ENCODE data around the gene L3HYPDH.
"Not testable (repeated sequence)": the region's sequence is repeated elsewhere in the genome, so short reads cannot be mapped to it uniquely, and the experiment has no call there.

L3HYPDH gene

GRCh38 chr14:59450716-59451115 is 33.5 kb downstream of the L3HYPDH start:
- DNase-seq (ENCODE audit: low spot score): no peak
- TF ChIP-seq, protein P1, sequence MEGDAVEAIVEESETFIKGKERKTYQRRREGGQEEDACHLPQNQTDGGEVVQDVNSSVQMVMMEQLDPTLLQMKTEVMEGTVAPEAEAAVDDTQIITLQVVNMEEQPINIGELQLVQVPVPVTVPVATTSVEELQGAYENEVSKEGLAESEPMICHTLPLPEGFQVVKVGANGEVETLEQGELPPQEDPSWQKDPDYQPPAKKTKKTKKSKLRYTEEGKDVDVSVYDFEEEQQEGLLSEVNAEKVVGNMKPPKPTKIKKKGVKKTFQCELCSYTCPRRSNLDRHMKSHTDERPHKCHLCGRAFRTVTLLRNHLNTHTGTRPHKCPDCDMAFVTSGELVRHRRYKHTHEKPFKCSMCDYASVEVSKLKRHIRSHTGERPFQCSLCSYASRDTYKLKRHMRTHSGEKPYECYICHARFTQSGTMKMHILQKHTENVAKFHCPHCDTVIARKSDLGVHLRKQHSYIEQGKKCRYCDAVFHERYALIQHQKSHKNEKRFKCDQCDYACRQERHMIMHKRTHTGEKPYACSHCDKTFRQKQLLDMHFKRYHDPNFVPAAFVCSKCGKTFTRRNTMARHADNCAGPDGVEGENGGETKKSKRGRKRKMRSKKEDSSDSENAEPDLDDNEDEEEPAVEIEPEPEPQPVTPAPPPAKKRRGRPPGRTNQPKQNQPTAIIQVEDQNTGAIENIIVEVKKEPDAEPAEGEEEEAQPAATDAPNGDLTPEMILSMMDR (IDR thresholded peaks at IDR 0.05; ENCODE audit: extremely low read depth, missing control alignments): no peak

DNA sequence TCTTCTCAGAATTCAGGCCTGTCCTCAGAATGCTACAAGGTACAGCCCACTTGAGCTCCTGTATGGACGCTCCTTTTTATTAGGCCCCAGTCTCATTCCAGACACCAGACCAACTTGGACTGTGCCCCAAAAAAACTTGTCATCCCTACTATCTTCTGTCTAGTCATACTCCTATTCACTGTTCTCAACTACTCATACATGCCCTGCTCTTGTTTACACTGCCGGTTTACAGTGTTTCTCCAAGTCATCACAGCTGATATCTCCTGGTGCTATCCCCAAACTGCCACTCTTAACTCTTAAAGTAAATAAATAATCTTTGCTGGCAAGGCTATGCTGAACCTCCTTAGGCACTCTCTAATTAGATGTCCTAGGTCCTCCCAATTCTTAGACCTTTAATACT is 35.5 kb downstream of the L3HYPDH start:
- DNase-seq (ENCODE audit: low spot score): not testable (repeated sequence)

DNA sequence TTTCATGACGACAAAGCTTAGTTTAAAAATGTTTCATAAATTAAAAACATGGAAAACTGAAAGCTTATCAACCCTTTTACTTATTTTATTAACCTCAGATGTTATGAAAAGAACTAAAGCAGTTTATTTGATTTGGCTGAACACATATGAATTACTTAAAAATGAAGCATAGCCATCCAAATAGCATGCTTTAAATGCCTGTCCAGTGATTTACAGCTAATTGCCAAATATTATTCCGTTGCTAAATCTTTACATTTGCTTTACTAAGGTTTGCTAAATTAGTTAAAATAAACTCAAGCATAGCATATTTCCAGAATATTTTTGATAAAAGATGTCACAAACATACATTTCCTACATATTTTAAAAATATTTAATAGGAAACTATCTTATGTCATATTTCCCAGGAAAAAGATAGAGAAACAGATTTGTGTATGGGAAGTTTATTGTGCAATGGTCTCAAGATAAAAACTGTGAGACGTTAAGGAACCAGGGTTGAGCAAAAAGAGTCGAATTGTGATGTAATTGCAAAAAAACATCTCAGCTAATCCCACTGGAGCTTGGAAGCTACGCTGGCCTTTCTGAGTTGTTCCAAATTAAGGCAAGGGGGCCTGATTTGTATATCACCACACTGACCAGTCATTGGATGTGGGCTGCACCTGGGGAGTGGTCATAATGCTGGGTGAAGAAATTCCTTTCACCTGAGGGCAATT is 44.8 kb downstream of the L3HYPDH start:
- TF ChIP-seq, protein P1 (IDR thresholded peaks at IDR 0.05; ENCODE audit: extremely low read depth, missing control alignments): no peak
- no peak for DNase-seq (ENCODE audit: low spot score)

DNA sequence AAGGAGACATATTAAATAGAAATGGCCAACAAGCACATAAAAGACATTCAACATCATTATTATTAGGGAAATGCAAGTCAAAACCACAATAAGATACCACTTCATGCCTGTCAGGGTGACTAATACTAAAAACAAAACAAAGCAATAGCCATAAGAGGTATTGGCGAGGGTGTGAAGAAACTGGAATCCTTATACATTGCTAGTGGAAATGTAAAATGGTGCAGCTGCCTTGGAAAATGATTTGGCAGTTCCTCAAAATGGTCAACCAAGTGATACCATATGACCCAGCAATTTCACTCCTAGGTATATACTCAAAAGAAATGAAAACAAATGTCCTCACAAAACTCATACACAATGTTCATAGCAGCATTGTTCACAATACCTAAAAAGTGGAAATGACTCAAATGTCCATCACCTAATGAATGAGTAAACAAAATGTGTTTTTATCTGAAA is 46.0 kb downstream of the L3HYPDH start:
- no peak for DNase-seq (ENCODE audit: low spot score)
- TF ChIP-seq, protein P1 (IDR thresholded peaks at IDR 0.05; ENCODE audit: extremely low read depth, missing control alignments): no peak

GRCh38 chr14:59435987-59436386 is 48.2 kb downstream of the L3HYPDH start:
- TF ChIP-seq, protein P1 (IDR thresholded peaks at IDR 0.05; ENCODE audit: extremely low read depth, missing control alignments): no peak
- no peak for DNase-seq (ENCODE audit: low spot score)

DNA sequence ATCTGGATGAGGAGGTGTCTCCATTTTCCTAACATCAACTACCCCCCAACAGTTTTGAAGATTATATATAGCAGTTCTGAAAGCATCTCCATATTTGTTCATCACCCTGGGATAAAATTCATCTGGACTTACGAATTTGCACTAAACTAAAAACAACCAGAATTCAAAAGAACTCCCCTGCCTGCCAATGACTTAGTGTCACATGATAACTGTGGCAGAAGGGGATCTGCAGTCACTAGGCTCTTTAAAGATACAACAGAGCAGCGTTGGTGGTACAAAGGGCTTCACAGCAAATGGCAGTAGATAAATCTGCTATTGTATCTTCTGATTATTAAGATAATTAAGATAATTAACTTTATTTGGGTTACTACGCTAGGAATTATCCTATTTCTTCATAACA is 49.1 kb downstream of the L3HYPDH start:
- TF ChIP-seq, protein P1 (IDR thresholded peaks at IDR 0.05; ENCODE audit: extremely low read depth, missing control alignments): no peak
- no peak for DNase-seq (ENCODE audit: low spot score)

DNA sequence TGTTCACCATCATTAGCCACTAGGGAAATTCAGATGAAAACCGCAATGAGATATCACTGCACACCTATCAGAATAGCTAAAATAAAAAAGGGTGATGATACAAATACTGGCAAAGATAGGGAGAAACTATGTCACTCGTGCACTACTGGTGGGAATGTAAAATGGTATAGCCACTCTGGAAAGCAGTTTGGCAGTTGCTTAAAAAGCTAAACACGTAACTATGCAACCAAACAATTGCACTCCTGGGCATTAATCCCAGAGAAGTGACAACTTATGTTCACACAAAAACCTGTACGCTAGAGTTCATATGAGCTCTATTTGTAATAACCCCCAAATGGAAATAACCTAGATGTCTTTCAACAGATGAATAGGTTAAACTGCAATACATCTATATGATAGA is 54.4 kb downstream of the L3HYPDH start:
- no peak for DNase-seq (ENCODE audit: low spot score)
- TF ChIP-seq, protein P1 (IDR thresholded peaks at IDR 0.05; ENCODE audit: extremely low read depth, missing control alignments): no peak

GRCh38 chr14:59428581-59429012 is 55.6 kb downstream of the L3HYPDH start:
- TF ChIP-seq, protein P1 (IDR thresholded peaks at IDR 0.05; ENCODE audit: extremely low read depth, missing control alignments): no peak
- no peak for DNase-seq (ENCODE audit: low spot score)
